NCI-H345 treated with DMSO at 0.1 percent for 48 hours (cell line): ENCODE data around the gene CDK14.
"Not testable (repeated sequence)": the region's sequence is repeated elsewhere in the genome, so short reads cannot be mapped to it uniquely, and the experiment has no call there.

Source experiments
- DNase-seq: peaks from one replicate; lab custom pipeline; 2025; ENCODE audit not compliant: unreplicated experiment; lab: John Stamatoyannopoulos, UW

Gene CDK14

GRCh38 chr7:90749774-90750173 is 153.7 kb downstream of the CDK14 start:
- no peak for DNase-seq

- DNase-seq: no peak
Observed at GRCh38 chr7:90751595-90751994, 155.5 kb downstream of the CDK14 start.

GRCh38 chr7:90752051-90752450 is 155.9 kb downstream of the CDK14 start:
- no peak for DNase-seq

GRCh38 chr7:90755041-90755440 is 158.9 kb downstream of the CDK14 start:
- no peak for DNase-seq

- no peak for DNase-seq
Observed at GRCh38 chr7:90756366-90756765, 160.2 kb downstream of the CDK14 start.

- DNase-seq: not testable (repeated sequence)
Observed at GRCh38 chr7:90757565-90757950, 161.4 kb downstream of the CDK14 start.

GRCh38 chr7:90758933-90759562 is 162.9 kb downstream of the CDK14 start:
- no peak for DNase-seq

- no peak for DNase-seq
Observed at GRCh38 chr7:90759710-90760109, 163.6 kb downstream of the CDK14 start.

GRCh38 chr7:90760892-90761291 is 164.8 kb downstream of the CDK14 start:
- DNase-seq: no peak

- no peak for DNase-seq
Observed at GRCh38 chr7:90761584-90761983, 165.5 kb downstream of the CDK14 start.

GRCh38 chr7:90763108-90763507 is 167.0 kb downstream of the CDK14 start:
- no peak for DNase-seq

GRCh38 chr7:90764848-90765570 is 168.9 kb downstream of the CDK14 start:
- DNase-seq: no peak

GRCh38 chr7:90766814-90767564 is 170.9 kb downstream of the CDK14 start:
- no peak for DNase-seq

- DNase-seq: no peak
Observed at GRCh38 chr7:90768301-90768700, 172.2 kb downstream of the CDK14 start.

GRCh38 chr7:90769036-90769435 is 172.9 kb downstream of the CDK14 start:
- no peak for DNase-seq

- DNase-seq: not testable (repeated sequence)
Observed at GRCh38 chr7:90769566-90769965, 173.4 kb downstream of the CDK14 start.

- DNase-seq: no peak
Observed at GRCh38 chr7:90771281-90771680, 175.2 kb downstream of the CDK14 start.

- DNase-seq: no peak
Observed at GRCh38 chr7:90772410-90772809, 176.3 kb downstream of the CDK14 start.

GRCh38 chr7:90773269-90773668 is 177.1 kb downstream of the CDK14 start:
- no peak for DNase-seq

GRCh38 chr7:90774706-90775105 is 178.6 kb downstream of the CDK14 start:
- no peak for DNase-seq

GRCh38 chr7:90775383-90775965 is 179.4 kb downstream of the CDK14 start:
- no peak for DNase-seq

- DNase-seq: no peak
Observed at GRCh38 chr7:90777041-90777440, 180.9 kb downstream of the CDK14 start.
